ENCODE measurements around the gene INAVA. TPM values are rescaled to one million over a fixed set of nuclear protein-coding genes. Genes with fewer than 3 reads are reported as not detected.
"Not testable (repeated sequence)": the region's sequence is repeated elsewhere in the genome, so short reads cannot be mapped to it uniquely, and the experiment has no call there.

The INAVA gene
- polyA plus RNA-seq, 4 donors: 58.7 to 192 (median 156) TPM

- WGBS, 3 donors: 92 to 96% (median 92%) methylated on average over 18 of the region's 18 CpGs
- not testable (repeated sequence) for FAIRE-seq; H3K4me1 ChIP-seq (ENCODE audit: control insufficient read depth in 3 of 3, insufficient read depth in 2 of 3, low read depth in 1 of 3, low read length in 2 of 3); H3K27me3 ChIP-seq (ENCODE audit: control insufficient read depth in 3 of 3, insufficient read depth in 3 of 3, low read length in 3 of 3); DNase-seq; H3K27ac ChIP-seq (ENCODE audit: low read depth in 1 of 3, low read length in 2 of 3); H3K9me3 ChIP-seq (ENCODE audit: control insufficient read depth in 2 of 2, insufficient read depth in 1 of 2, low read depth in 1 of 2, low read length in 1 of 2); H3K4me3 ChIP-seq (ENCODE audit: low read depth in 1 of 3, low read length in 3 of 3); H3K36me3 ChIP-seq (ENCODE audit: control insufficient read depth in 3 of 3, insufficient read depth in 2 of 3, low read depth in 1 of 3, low read length in 3 of 3)
These were observed 40.7 kb downstream of the INAVA start for GRCh38 chr1:200935286-200935962.

DNA sequence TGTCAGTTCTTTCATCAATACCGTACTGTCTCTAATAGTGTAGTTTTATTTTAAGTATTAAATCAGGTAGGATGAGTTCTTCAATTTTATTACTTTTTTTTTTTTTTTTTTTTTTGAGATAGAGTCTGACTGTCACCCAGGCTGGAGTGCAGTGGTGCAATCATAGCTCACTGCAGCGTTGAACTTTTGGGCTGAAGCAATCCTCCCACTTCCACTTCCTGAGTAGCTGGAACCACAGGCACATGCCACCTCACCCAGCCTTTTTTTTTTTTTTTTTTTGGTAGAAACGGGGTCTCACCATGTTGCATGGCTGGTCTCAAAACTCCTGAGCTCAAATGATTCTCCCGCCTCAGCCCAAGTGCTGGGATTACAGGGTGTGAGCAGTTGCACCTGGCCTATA lies 44.3 kb downstream of the INAVA start:
- Histone ChIP-seq H3K27me3 (ENCODE audit: control insufficient read depth in 3 of 3, insufficient read depth in 3 of 3, low read length in 3 of 3) (peaks cover 0 to 1% (median 0%) of the 10 kb centered on the region in 3 donors), H3K4me1 (ENCODE audit: control insufficient read depth in 3 of 3, insufficient read depth in 2 of 3, low read depth in 1 of 3, low read length in 2 of 3) (no peaks in the 10 kb centered on the region), H3K27ac (ENCODE audit: low read depth in 1 of 3, low read length in 2 of 3) (no peak overlapping the region), H3K36me3 (ENCODE audit: control insufficient read depth in 3 of 3, insufficient read depth in 2 of 3, low read depth in 1 of 3, low read length in 3 of 3) (peaks cover 0 to 2% (median 0%) of the 10 kb centered on the region in 3 donors), H3K4me3 (ENCODE audit: low read depth in 1 of 3, low read length in 3 of 3) (no peak overlapping the region), H3K9me3 (ENCODE audit: control insufficient read depth in 2 of 2, insufficient read depth in 1 of 2, low read depth in 1 of 2, low read length in 1 of 2) (no peaks in the 10 kb centered on the region)
- FAIRE-seq (no peak), DNase-seq (no peak)
- 65 to 79% (median 73%) methylated on average over 4 of the region's 4 CpGs for WGBS, 3 donors

DNA sequence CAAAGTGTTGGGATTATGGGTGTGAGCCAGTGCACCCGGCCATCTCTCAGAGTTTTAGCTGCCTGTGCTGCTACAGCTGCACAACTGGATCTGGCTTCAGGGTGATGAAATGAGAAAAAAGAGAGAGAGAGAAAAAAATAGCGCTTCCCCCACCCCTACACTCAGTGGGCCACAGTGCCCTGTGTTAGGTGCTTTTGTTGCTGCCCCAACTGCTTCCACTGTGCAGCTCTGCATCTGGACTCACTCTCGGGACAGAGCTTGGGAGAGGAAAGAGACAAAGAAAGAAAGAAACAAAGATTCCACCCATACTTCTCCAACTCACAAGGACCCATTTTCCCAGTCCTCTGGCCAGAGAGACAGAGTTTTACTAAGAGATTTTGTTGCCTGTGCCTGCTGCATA lies 50.4 kb downstream of the INAVA start:
- no peaks in the 10 kb centered on the region for H3K4me1 ChIP-seq (ENCODE audit: control insufficient read depth in 3 of 3, insufficient read depth in 2 of 3, low read depth in 1 of 3, low read length in 2 of 3)
- H3K36me3 ChIP-seq (ENCODE audit: control insufficient read depth in 3 of 3, insufficient read depth in 2 of 3, low read depth in 1 of 3, low read length in 3 of 3): peaks cover 0 to 11% (median 9%) of the 10 kb centered on the region in 3 donors
- H3K9me3 ChIP-seq (ENCODE audit: control insufficient read depth in 2 of 2, insufficient read depth in 1 of 2, low read depth in 1 of 2, low read length in 1 of 2): peaks cover 0 to 15% of the 10 kb centered on the region in 2 donors
- 82 to 91% (median 86%) methylated on average over 3 of the region's 3 CpGs for WGBS, 3 donors
- H3K27ac ChIP-seq (ENCODE audit: low read depth in 1 of 3, low read length in 2 of 3): no peak overlapping the region
- no peak overlapping the region for H3K4me3 ChIP-seq (ENCODE audit: low read depth in 1 of 3, low read length in 3 of 3)
- DNase-seq: no peak
- H3K27me3 ChIP-seq (ENCODE audit: control insufficient read depth in 3 of 3, insufficient read depth in 3 of 3, low read length in 3 of 3): peaks cover 0 to 1% (median 0%) of the 10 kb centered on the region in 3 donors
- FAIRE-seq: no peak

DNA sequence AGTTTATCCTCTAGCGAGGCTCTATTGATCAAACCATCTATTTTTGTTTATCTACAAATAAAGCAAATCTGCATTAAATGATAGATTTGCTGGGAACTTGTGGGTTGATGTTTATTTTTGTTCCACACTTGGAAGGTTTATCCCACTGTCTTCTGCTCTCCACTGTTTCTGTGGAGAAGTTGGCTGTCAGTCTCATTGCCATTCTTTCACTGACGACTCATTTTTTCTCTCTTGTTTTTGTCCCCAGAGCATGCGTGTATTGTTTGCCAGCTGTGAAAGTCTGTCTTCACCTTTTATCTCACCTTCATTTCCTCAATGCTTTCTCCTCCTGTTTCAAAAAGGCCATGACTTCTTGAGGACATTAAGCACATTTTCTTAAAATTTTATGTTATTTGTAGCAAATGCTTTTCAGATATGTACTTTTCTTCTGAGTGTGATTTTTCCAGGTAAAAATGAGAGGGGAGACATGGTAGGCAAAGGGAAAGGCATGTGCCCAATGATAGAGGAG lies 52.4 kb downstream of the INAVA start:
- H3K27ac ChIP-seq (ENCODE audit: low read depth in 1 of 3, low read length in 2 of 3): no peak overlapping the region
- FAIRE-seq (no peak), DNase-seq (no peak)
- H3K9me3 ChIP-seq (ENCODE audit: control insufficient read depth in 2 of 2, insufficient read depth in 1 of 2, low read depth in 1 of 2, low read length in 1 of 2): peaks cover 0 to 15% of the 10 kb centered on the region in 2 donors
- H3K27me3 ChIP-seq (ENCODE audit: control insufficient read depth in 3 of 3, insufficient read depth in 3 of 3, low read length in 3 of 3): no peaks in the 10 kb centered on the region
- H3K4me3 ChIP-seq (ENCODE audit: low read depth in 1 of 3, low read length in 3 of 3): no peak overlapping the region
- H3K4me1 ChIP-seq (ENCODE audit: control insufficient read depth in 3 of 3, insufficient read depth in 2 of 3, low read depth in 1 of 3, low read length in 2 of 3): no peaks in the 10 kb centered on the region
- H3K36me3 ChIP-seq (ENCODE audit: control insufficient read depth in 3 of 3, insufficient read depth in 2 of 3, low read depth in 1 of 3, low read length in 3 of 3): peaks cover 0 to 11% (median 9%) of the 10 kb centered on the region in 3 donors
- WGBS, 3 donors: 93 to 97% (median 95%) methylated on average over 3 of the region's 3 CpGs

GRCh38 chr1:200949626-200950025 lies 54.9 kb downstream of the INAVA start:
- H3K4me1 ChIP-seq (ENCODE audit: control insufficient read depth in 3 of 3, insufficient read depth in 2 of 3, low read depth in 1 of 3, low read length in 2 of 3): no peaks in the 10 kb centered on the region
- WGBS, 3 donors: 94 to 97% (median 95%) methylated on average over 8 of the region's 8 CpGs
- no peak overlapping the region for H3K27ac ChIP-seq (ENCODE audit: low read depth in 1 of 3, low read length in 2 of 3)
- H3K4me3 ChIP-seq (ENCODE audit: low read depth in 1 of 3, low read length in 3 of 3): no peak overlapping the region
- no peaks in the 10 kb centered on the region for H3K27me3 ChIP-seq (ENCODE audit: control insufficient read depth in 3 of 3, insufficient read depth in 3 of 3, low read length in 3 of 3)
- peaks cover 0 to 12% of the 10 kb centered on the region in 2 donors for H3K9me3 ChIP-seq (ENCODE audit: control insufficient read depth in 2 of 2, insufficient read depth in 1 of 2, low read depth in 1 of 2, low read length in 1 of 2)
- peaks cover 0 to 11% (median 6%) of the 10 kb centered on the region in 3 donors for H3K36me3 ChIP-seq (ENCODE audit: control insufficient read depth in 3 of 3, insufficient read depth in 2 of 3, low read depth in 1 of 3, low read length in 3 of 3)
- DNase-seq (no peak), FAIRE-seq (no peak)

- DNase-seq (no peak), FAIRE-seq (no peak)
- Histone ChIP-seq H3K4me3 (ENCODE audit: low read depth in 1 of 3, low read length in 3 of 3) (no peak overlapping the region), H3K27me3 (ENCODE audit: control insufficient read depth in 3 of 3, insufficient read depth in 3 of 3, low read length in 3 of 3) (no peaks in the 10 kb centered on the region), H3K9me3 (ENCODE audit: control insufficient read depth in 2 of 2, insufficient read depth in 1 of 2, low read depth in 1 of 2, low read length in 1 of 2) (peaks cover 0 to 12% of the 10 kb centered on the region in 2 donors), H3K4me1 (ENCODE audit: control insufficient read depth in 3 of 3, insufficient read depth in 2 of 3, low read depth in 1 of 3, low read length in 2 of 3) (no peaks in the 10 kb centered on the region), H3K27ac (ENCODE audit: low read depth in 1 of 3, low read length in 2 of 3) (no peak overlapping the region), H3K36me3 (ENCODE audit: control insufficient read depth in 3 of 3, insufficient read depth in 2 of 3, low read depth in 1 of 3, low read length in 3 of 3) (peaks cover 0 to 11% (median 6%) of the 10 kb centered on the region in 3 donors)
- WGBS, 3 donors: 87 to 93% (median 92%) methylated on average over 2 of the region's 2 CpGs
These were observed 56.3 kb downstream of the INAVA start for GRCh38 chr1:200951016-200951415.

DNA sequence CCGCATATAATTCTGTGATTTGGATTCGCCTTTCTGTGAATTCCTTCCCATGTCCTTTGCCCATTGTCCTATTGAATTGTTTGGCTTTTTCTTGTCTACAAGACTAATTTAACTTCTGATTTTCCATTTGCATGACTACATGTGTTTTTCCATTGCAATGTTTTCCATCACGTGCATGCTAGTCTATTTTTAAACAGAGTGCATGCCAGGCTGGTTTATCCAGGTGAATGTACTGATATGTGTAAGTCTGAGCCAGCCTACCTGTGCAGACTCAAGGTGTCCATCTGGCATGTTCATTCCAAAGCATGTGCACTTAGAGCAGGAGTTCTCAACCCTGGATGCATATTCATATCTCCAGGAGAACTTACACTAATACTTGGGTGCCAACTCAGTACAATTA lies 59.7 kb downstream of the INAVA start:
- no peak for FAIRE-seq
- WGBS, 3 donors: 85 to 90% (median 85%) methylated on average over 3 of the region's 3 CpGs
- no peak overlapping the region for H3K4me3 ChIP-seq (ENCODE audit: low read depth in 1 of 3, low read length in 3 of 3)
- peaks cover 0 to 6% (median 0%) of the 10 kb centered on the region in 3 donors for H3K36me3 ChIP-seq (ENCODE audit: control insufficient read depth in 3 of 3, insufficient read depth in 2 of 3, low read depth in 1 of 3, low read length in 3 of 3)
- no peak overlapping the region for H3K27ac ChIP-seq (ENCODE audit: low read depth in 1 of 3, low read length in 2 of 3)
- no peaks in the 10 kb centered on the region for H3K9me3 ChIP-seq (ENCODE audit: control insufficient read depth in 2 of 2, insufficient read depth in 1 of 2, low read depth in 1 of 2, low read length in 1 of 2)
- DNase-seq: no peak
- H3K27me3 ChIP-seq (ENCODE audit: control insufficient read depth in 3 of 3, insufficient read depth in 3 of 3, low read length in 3 of 3): no peaks in the 10 kb centered on the region
- H3K4me1 ChIP-seq (ENCODE audit: control insufficient read depth in 3 of 3, insufficient read depth in 2 of 3, low read depth in 1 of 3, low read length in 2 of 3): no peaks in the 10 kb centered on the region

GRCh38 chr1:200958597-200958996 lies 63.9 kb downstream of the INAVA start:
- 94 to 95% (median 94%) methylated on average over 11 of the region's 11 CpGs for WGBS, 3 donors
- no peaks in the 10 kb centered on the region for H3K27me3 ChIP-seq (ENCODE audit: control insufficient read depth in 3 of 3, insufficient read depth in 3 of 3, low read length in 3 of 3)
- FAIRE-seq: no peak
- H3K4me3 ChIP-seq (ENCODE audit: low read depth in 1 of 3, low read length in 3 of 3): no peak overlapping the region
- H3K27ac ChIP-seq (ENCODE audit: low read depth in 1 of 3, low read length in 2 of 3): no peak overlapping the region
- peaks cover 0 to 4% (median 0%) of the 10 kb centered on the region in 3 donors for H3K36me3 ChIP-seq (ENCODE audit: control insufficient read depth in 3 of 3, insufficient read depth in 2 of 3, low read depth in 1 of 3, low read length in 3 of 3)
- no peaks in the 10 kb centered on the region for H3K4me1 ChIP-seq (ENCODE audit: control insufficient read depth in 3 of 3, insufficient read depth in 2 of 3, low read depth in 1 of 3, low read length in 2 of 3)
- H3K9me3 ChIP-seq (ENCODE audit: control insufficient read depth in 2 of 2, insufficient read depth in 1 of 2, low read depth in 1 of 2, low read length in 1 of 2): no peaks in the 10 kb centered on the region
- no peak for DNase-seq

Data from small intestine (tissue), 7 donors.